H9 (cell line): ENCODE results near the gene CMTM8. TPM values are rescaled to one million over a fixed set of nuclear protein-coding genes. Genes with fewer than 3 reads are reported as not detected.
A peak's percentile ranks its signal among the peaks of the same experiment; 100 is the strongest.

Experiments used
- DNase-seq: peaks from one replicate; pipeline ENCODE4 v3.0.0-alpha.2; 2017
- H2AFZ ChIP-seq: one replicate; pipeline ENCODE4 v1.6.1; 2013; ENCODE audit warnings: mild to moderate bottlenecking, low read length, control low read depth, moderate library complexity
- H2AK5ac ChIP-seq: 2 replicates; pipeline ENCODE4 v1.6.1; 2013; ENCODE audit warnings: low read length, control low read depth, mixed read lengths; ENCODE audit not compliant: insufficient read length
- H2BK120ac ChIP-seq: one replicate; pipeline ENCODE4 v1.6.1; 2013; ENCODE audit warnings: low read depth, mild to moderate bottlenecking, low read length, control low read depth, inconsistent platforms; ENCODE audit not compliant: poor library complexity, severe bottlenecking
- H2BK12ac ChIP-seq: 2 replicates; pipeline ENCODE4 v1.6.1; 2013; ENCODE audit warnings: low read length, control low read depth, mixed read lengths, low read depth; ENCODE audit not compliant: insufficient read length
- H2BK15ac ChIP-seq: 2 replicates; pipeline ENCODE4 v1.6.1; 2013; ENCODE audit warnings: low read depth, low read length, control low read depth
- H2BK20ac ChIP-seq: one replicate; pipeline ENCODE4 v1.6.1; 2013; ENCODE audit warnings: low read depth, mild to moderate bottlenecking, low read length, control low read depth, inconsistent platforms; ENCODE audit not compliant: poor library complexity, severe bottlenecking
- H2BK5ac ChIP-seq: 2 replicates; pipeline ENCODE4 v1.6.1; 2013; ENCODE audit warnings: low read length, control low read depth, mixed read lengths; ENCODE audit not compliant: insufficient read length
- H3K14ac ChIP-seq: 2 replicates; pipeline ENCODE4 v1.6.1; 2013; ENCODE audit warnings: low read length, control low read depth; ENCODE audit not compliant: insufficient read depth
- H3K18ac ChIP-seq: 2 replicates; pipeline ENCODE4 v1.6.1; 2013; ENCODE audit warnings: low read depth, mild to moderate bottlenecking, mixed read lengths, low read length, control low read depth; ENCODE audit not compliant: insufficient read length
- H3K23ac ChIP-seq: 2 replicates; pipeline ENCODE4 v1.6.1; 2013; ENCODE audit warnings: low read length, control low read depth, mixed read lengths, low read depth; ENCODE audit not compliant: insufficient read length
- H3K23me2 ChIP-seq: 2 replicates; pipeline ENCODE4 v1.6.1; 2013; ENCODE audit warnings: low read depth, mild to moderate bottlenecking, mixed read lengths, low read length, control low read depth; ENCODE audit not compliant: insufficient read length, poor library complexity, severe bottlenecking
- H3K27ac ChIP-seq: 2 replicates; pipeline ENCODE4 v1.5.1; 2013; ENCODE audit warnings: low read length, control low read depth, mixed read lengths, low read depth; ENCODE audit not compliant: insufficient read length
- H3K27me3 ChIP-seq: 2 replicates; pipeline ENCODE4 v1.6.1; 2013; ENCODE audit warnings: low read length, control low read depth, inconsistent platforms; ENCODE audit not compliant: insufficient read depth
- H3K4ac ChIP-seq: 2 replicates; pipeline ENCODE4 v1.6.1; 2013; ENCODE audit warnings: low read depth, mild to moderate bottlenecking, control low read depth, inconsistent platforms, low read length, moderate library complexity
- H3K4me1 ChIP-seq: 2 replicates; pipeline ENCODE4 v1.6.1; 2013; ENCODE audit warnings: low read length, control low read depth, inconsistent platforms; ENCODE audit not compliant: insufficient read depth
- H3K4me2 ChIP-seq: 2 replicates; pipeline ENCODE4 v1.6.1; 2013; ENCODE audit warnings: low read length, control low read depth, mixed read lengths; ENCODE audit not compliant: insufficient read length, insufficient read depth
- H3K56ac ChIP-seq: 2 replicates; pipeline ENCODE4 v1.6.1; 2013; ENCODE audit warnings: low read depth, mild to moderate bottlenecking, mixed read lengths, low read length, control low read depth; ENCODE audit not compliant: insufficient read length
- H3K79me1 ChIP-seq: 2 replicates; pipeline ENCODE4 v1.6.1; 2013; ENCODE audit warnings: low read depth, mild to moderate bottlenecking, moderate library complexity, low read length, control low read depth, inconsistent platforms; ENCODE audit not compliant: insufficient read depth, poor library complexity, severe bottlenecking
- H3K79me2 ChIP-seq: 2 replicates; pipeline ENCODE4 v1.6.1; 2013; ENCODE audit warnings: low read length, control low read depth, inconsistent platforms; ENCODE audit not compliant: insufficient read depth
- H3K9ac ChIP-seq: 2 replicates; pipeline ENCODE4 v1.6.1; 2013; ENCODE audit warnings: low read length, control low read depth, mixed read lengths; ENCODE audit not compliant: insufficient read length; ENCODE audit errors: extremely low read depth
- H3K9me3 ChIP-seq: one replicate; pipeline ENCODE4 v1.6.1; 2013; ENCODE audit warnings: low read depth, low read length, inconsistent platforms; ENCODE audit not compliant: control insufficient read depth
- H3T11ph ChIP-seq: one replicate; pipeline ENCODE4 v1.6.1; 2013; ENCODE audit warnings: mild to moderate bottlenecking, low read length, control low read depth, inconsistent platforms
- H4K20me1 ChIP-seq: one replicate; pipeline ENCODE4 v1.6.1; 2013; ENCODE audit not compliant: control insufficient read depth, insufficient read length, insufficient read depth
- H4K5ac ChIP-seq: 2 replicates; pipeline ENCODE4 v1.6.1; 2013; ENCODE audit warnings: low read depth, mild to moderate bottlenecking, mixed read lengths, low read length, control low read depth; ENCODE audit not compliant: insufficient read length
- H4K8ac ChIP-seq: replicated peaks from 2 replicates; pipeline ENCODE4 v1.6.1; 2013; ENCODE audit warnings: low read length, control low read depth, mixed read lengths, low read depth; ENCODE audit not compliant: insufficient read length
- H4K91ac ChIP-seq: 2 replicates; pipeline ENCODE4 v1.6.1; 2013; ENCODE audit warnings: low read depth, mild to moderate bottlenecking, moderate library complexity, mixed read lengths, low read length, control low read depth; ENCODE audit not compliant: insufficient read length
- H3K27ac Mint-ChIP-seq, 3 experiments: 2 replicates in 2 of 3; 3 replicates in 1 of 3; pipeline ENCODE4 v1.8.0; 2020 to 2021; ENCODE audit warnings: mixed read lengths in 3 of 3, mild to moderate bottlenecking in 1 of 3, moderate library complexity in 1 of 3
- H3K27me3 Mint-ChIP-seq: 2 replicates; pipeline ENCODE4 v1.8.0; 2021; ENCODE audit warnings: low read depth, mild to moderate bottlenecking, moderate library complexity, mixed read lengths
- H3K36me3 Mint-ChIP-seq, 3 experiments: 2 replicates in 2 of 3; 3 replicates in 1 of 3; pipeline ENCODE4 v1.8.0; 2020 to 2021; ENCODE audit warnings: low read depth in 3 of 3, mixed read lengths in 3 of 3; ENCODE audit not compliant: insufficient read depth in 1 of 3
- H3K4me1 Mint-ChIP-seq, 2 experiments: 2 replicates each; pipeline ENCODE4 v1.8.0; 2020; ENCODE audit warnings: mixed read lengths in 2 of 2
- H3K4me3 Mint-ChIP-seq, 2 experiments: 2 replicates in 1 of 2; 3 replicates in 1 of 2; pipeline ENCODE4 v1.8.0; 2020 to 2021; ENCODE audit warnings: mild to moderate bottlenecking in 2 of 2, mixed read lengths in 2 of 2, moderate library complexity in 1 of 2
- H3K9me3 Mint-ChIP-seq, 2 experiments: 2 replicates in 1 of 2; 3 replicates in 1 of 2; pipeline ENCODE4 v1.8.0; 2020; ENCODE audit warnings: mild to moderate bottlenecking in 2 of 2, mixed read lengths in 2 of 2, moderate library complexity in 1 of 2
- WGBS: extraction: QIAGEN DNeasy Blood & Tissue Kit; methylation state at CpG from one replicate; pipeline ENCODE4 v1.1.7; 2013; ENCODE audit warnings: missing lambda C conversion rate, low lambda C conversion rate, mixed read lengths; ENCODE audit not compliant: insufficient read length; ENCODE audit errors: extremely low coverage; 5-methylcytosine and 5-hydroxymethylcytosine counted together
- total RNA-seq: library from RNA; stranded (reverse); gene quantifications from 2 replicates; pipeline ENCODE4 v1.2.1, GENCODE V29; 2021
- TF ChIP-seq, protein P1 (sequence below): fragments of 200-600 bp; sonication (generic); conservative IDR thresholded peaks from 3 replicates; pipeline ENCODE4 v1.8.0; 2021; ENCODE audit warnings: antibody characterized with exemption, mild to moderate bottlenecking

The CMTM8 gene
- total RNA-seq, 1 experiment from 2014 or later, result 4.0 TPM

DNA sequence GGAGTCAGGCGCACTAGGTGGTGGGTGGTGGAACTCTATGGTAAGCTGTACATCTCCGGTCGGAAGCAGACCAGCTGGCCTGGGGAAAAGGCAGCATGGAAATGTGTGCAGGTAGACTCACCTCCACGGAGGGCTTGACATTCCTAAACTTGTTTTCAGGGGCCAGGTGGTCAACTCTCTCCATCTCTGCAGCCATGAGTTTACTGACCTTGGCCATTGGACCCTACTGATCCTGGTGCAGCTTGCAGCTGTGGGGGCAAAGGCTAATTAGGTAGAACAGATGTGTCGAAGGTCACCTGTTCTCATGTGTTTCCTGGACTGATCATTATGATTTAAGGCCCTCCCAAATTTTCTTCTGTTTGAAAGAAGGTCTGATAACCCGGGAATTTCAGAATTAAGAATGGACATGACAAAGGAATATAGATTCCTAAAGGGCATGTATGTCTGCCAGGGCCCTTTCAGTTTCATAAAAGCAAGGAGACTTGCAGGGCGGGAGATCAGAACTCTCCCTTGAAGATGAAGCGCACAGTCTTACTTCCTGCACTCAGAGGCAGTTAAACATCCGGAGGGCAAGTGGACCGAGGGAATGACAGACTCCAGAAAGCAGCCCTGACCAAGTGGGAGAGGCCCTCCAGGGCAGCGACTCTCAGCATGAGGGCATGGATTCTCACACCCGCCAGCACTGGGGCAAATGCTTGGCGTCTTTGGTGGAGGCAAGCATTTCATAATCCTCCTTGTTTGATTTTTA, 97.1 kb downstream of the CMTM8 start:
- DNase-seq, result no peak
- no CpG with 5 or more reads among the region's 13 CpGs for WGBS
- Mint-ChIP-seq H3K4me1 (peaks cover 30 to 34% of the 10 kb centered on the region in 2 experiments), H3K27me3 (no peaks in the 10 kb centered on the region; the same call in 1 of the 2 replicates), H3K9me3 (no peaks in the 10 kb centered on the region), H3K4me3 (no peak overlapping the region), H3K27ac (no peak overlapping the region), H3K36me3 (no peaks in the 10 kb centered on the region)
- Histone ChIP-seq H2BK15ac (no peak overlapping the region), H3K56ac (peak overlapping the region; percentile 27), H3K4ac (no peak overlapping the region), H2AK5ac (no peak overlapping the region), H3K23me2 (no peaks in the 10 kb centered on the region), H3T11ph (no peak overlapping the region), H3K18ac (no peak overlapping the region), H2BK120ac (no peak overlapping the region), H3K79me1 (no peaks in the 10 kb centered on the region), H3K9me3 (no peaks in the 10 kb centered on the region), H4K5ac (no peak overlapping the region), H4K91ac (peak overlapping the region; percentile 2), H3K14ac (no peak overlapping the region), H3K27ac (no peak overlapping the region), H4K8ac (no peak overlapping the region), H3K79me2 (no peaks in the 10 kb centered on the region), H2BK12ac (no peak overlapping the region), H3K27me3 (no peaks in the 10 kb centered on the region), H3K4me2 (no peak overlapping the region), H3K9ac (no peak overlapping the region), H2BK5ac (no peak overlapping the region), H3K23ac (no peak overlapping the region), H4K20me1 (no peaks in the 10 kb centered on the region), H3K4me1 (no peaks in the 10 kb centered on the region), H2AFZ (no peak overlapping the region), H2BK20ac (no peak overlapping the region)
- TF ChIP-seq, protein P1, sequence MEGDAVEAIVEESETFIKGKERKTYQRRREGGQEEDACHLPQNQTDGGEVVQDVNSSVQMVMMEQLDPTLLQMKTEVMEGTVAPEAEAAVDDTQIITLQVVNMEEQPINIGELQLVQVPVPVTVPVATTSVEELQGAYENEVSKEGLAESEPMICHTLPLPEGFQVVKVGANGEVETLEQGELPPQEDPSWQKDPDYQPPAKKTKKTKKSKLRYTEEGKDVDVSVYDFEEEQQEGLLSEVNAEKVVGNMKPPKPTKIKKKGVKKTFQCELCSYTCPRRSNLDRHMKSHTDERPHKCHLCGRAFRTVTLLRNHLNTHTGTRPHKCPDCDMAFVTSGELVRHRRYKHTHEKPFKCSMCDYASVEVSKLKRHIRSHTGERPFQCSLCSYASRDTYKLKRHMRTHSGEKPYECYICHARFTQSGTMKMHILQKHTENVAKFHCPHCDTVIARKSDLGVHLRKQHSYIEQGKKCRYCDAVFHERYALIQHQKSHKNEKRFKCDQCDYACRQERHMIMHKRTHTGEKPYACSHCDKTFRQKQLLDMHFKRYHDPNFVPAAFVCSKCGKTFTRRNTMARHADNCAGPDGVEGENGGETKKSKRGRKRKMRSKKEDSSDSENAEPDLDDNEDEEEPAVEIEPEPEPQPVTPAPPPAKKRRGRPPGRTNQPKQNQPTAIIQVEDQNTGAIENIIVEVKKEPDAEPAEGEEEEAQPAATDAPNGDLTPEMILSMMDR, result no peak
